HG02973 (cell line): Measurements from ENCODE around the gene GAB1.

Experiments used
- ATAC-seq: cut with Tn5 transposase; IDR thresholded peaks from one replicate; pipeline ENCODE4 v1.9.1; 2021; ENCODE audit warnings: moderate library complexity; ENCODE audit not compliant: unreplicated experiment

GAB1 gene

DNA sequence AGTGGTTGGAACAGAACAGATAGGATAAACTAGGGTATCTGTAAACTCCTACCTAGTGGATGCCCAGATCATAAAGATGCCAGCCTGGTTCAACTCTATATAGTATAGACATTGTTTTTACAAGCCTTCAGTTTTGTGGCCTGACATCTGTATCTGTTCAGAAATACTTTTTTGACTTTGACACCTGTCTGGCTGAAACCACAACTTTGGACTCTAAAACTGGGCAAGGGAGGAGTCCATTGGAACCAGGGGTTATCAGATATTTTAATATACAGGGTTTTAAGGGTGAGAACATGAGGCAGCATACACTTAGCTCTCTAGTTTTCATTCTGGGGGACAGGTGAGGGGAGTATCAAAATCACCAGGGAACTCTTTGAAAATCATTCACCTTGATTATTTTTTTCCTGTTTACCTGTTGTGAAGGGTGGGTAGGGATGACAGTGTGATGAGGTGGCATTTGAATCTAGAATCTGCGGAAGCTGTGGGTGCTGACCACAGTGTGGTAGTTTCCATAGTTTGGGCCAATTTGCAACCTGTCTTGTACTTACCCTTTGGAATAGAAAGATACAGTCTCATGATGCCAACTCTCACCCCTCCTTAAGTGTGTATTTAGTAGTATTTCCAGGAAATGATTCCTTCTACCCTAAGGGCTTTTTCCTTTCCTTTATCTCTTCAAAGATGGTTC, 20.6 kb downstream of the GAB1 start:
- no peak for ATAC-seq

- ATAC-seq = no peak
Observed at GRCh38 chr4:143358419-143358818, 21.7 kb downstream of the GAB1 start.

- peak; percentile 94 for ATAC-seq
Observed at GRCh38 chr4:143358923-143359643, 22.4 kb downstream of the GAB1 start.

- ATAC-seq = no peak
Observed at GRCh38 chr4:143359644-143360193, 23.0 kb downstream of the GAB1 start.

DNA sequence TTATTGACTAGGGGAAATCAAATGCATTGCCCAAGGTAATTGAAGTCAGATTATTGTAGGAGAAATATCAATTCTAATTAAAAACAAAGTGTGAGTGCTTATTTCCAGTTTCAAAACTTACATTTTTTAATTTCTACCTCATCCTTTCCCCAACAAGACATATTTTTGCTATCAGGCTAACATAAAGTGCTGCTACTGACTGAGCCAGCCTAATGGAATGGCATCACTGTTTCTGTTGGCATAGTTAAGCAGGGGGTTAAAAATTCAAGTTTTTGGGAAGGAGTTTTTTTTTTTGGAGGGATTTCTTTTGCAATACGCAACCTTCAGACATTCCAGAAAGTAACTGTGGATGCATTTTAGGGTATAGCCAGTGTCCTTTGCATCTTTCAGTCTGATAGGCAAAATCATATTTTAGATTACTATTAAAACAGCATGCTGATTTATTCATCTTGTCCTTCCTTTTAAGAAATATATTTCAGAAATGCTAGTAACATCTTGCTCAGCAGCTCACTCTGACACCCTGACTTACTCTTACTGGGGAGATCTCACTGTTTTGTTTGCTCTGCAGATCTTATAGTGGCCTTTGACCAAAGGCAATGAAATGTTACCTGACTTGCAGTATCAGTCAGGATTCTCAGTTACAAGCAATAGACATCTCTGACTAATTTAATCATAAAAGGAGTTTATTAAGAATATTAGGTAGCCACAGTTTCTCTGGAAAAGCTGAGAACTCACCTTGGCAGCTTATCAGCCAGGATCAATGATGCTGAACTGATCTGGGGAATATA, 24.4 kb downstream of the GAB1 start:
- ATAC-seq = no peak

- ATAC-seq = no peak
Observed at GRCh38 chr4:143362349-143363046, 25.8 kb downstream of the GAB1 start.

GRCh38 chr4:143363332-143363731, 26.7 kb downstream of the GAB1 start:
- no peak for ATAC-seq

GRCh38 chr4:143364063-143364462, 27.4 kb downstream of the GAB1 start:
- ATAC-seq = no peak

DNA sequence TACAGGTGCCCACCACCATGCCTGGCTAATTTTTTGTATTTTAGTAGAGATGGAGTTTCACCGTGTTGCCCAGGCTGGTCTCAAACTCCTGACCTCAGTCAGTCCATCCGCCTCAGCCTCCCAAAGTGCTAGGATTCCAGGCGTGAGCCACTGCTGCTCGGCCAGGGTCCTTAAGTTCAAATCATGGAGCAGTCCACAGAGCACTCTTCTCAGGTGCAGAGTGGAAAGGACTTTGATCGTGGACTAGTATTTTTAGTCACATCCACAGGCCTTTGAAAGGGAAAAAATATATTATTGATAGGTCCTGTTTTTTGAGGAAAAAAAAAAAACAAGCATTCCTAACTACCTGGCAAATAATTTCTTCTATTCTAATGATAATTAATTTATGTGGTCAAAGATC, 31.2 kb downstream of the GAB1 start:
- no peak for ATAC-seq

GRCh38 chr4:143369552-143369951, 32.9 kb downstream of the GAB1 start:
- no peak for ATAC-seq

DNA sequence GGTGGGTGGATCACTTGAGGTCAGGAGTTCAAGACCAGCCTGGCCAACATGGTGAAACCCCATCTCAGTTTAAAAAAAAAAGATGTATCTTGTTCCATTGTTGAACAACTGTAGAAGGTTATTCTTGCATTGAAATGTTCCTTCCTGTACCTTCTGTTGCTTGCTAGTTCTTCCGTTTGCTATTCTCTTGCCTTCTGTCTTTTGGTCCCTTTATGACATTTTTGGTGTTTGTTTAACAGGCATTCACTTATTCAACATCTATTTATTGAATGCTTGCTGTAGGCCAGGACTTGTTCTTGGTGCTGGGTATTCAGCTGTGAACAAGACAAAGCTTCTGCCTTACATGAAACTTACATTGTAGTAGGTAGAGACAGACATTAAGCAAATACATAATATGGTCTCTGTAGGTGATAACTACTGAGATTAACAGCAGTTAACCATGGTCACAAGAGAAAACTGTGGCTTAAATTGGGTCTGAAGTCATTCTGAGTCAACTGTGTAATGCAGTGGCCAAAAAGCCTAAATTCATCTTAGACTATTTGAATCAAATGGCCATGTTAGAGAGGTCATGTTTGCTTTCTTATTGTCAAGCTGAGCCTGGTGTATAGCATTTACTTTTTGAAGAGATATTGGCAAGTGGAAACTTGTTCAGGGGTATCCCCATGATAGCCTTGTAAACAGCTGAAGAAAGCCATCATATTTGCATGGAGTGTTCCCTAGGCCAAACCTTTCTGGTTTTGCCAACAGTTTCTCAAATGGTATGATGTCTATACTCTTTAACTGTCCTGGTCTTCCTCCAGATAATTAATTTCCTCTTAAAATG, 35.6 kb downstream of the GAB1 start:
- ATAC-seq = peak; percentile 69

DNA sequence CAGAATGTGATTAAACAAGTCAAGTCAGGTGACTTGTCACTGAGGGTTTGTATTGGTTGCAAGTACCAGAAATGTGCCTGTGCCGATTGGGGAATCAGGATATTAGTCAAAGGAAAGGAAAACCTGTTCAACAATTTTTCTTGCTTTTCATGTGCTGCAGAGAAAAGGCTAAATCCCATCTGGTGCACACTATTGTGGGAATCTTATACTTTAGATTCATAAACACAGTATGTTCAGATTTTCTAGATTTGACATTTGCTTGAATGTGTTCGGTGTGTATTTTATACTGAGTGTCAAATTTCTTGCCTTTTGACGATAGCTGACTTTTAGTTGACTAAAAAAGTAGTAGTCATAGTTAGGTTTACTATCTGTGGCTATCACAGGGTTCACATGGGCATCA, 37.6 kb downstream of the GAB1 start:
- ATAC-seq = no peak

- ATAC-seq = no peak
Observed at GRCh38 chr4:143374771-143375170, 38.1 kb downstream of the GAB1 start.

- peak; percentile 30 for ATAC-seq
Observed at GRCh38 chr4:143375326-143376073, 38.8 kb downstream of the GAB1 start.

GRCh38 chr4:143377611-143378099, 41.0 kb downstream of the GAB1 start:
- peak; percentile 63 for ATAC-seq

DNA sequence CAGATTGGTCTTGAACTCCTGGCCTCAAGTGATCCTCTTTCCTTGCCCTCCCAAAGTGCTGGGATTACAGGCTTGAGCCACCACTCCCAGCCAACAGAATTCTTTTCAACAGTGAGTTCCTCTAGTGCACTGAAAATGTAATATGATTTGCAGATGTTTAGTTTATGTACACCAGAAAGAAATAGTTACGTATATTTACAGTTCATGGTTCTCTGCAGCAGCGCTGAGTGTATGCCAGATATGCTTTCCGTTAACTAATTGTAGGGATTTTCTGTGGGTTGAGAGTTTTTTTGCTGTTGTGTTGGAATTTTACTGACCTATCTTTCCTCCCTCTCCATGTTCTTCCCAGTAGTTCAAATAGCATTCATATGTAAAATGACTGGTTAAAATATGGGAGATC, 44.0 kb downstream of the GAB1 start:
- no peak for ATAC-seq

DNA sequence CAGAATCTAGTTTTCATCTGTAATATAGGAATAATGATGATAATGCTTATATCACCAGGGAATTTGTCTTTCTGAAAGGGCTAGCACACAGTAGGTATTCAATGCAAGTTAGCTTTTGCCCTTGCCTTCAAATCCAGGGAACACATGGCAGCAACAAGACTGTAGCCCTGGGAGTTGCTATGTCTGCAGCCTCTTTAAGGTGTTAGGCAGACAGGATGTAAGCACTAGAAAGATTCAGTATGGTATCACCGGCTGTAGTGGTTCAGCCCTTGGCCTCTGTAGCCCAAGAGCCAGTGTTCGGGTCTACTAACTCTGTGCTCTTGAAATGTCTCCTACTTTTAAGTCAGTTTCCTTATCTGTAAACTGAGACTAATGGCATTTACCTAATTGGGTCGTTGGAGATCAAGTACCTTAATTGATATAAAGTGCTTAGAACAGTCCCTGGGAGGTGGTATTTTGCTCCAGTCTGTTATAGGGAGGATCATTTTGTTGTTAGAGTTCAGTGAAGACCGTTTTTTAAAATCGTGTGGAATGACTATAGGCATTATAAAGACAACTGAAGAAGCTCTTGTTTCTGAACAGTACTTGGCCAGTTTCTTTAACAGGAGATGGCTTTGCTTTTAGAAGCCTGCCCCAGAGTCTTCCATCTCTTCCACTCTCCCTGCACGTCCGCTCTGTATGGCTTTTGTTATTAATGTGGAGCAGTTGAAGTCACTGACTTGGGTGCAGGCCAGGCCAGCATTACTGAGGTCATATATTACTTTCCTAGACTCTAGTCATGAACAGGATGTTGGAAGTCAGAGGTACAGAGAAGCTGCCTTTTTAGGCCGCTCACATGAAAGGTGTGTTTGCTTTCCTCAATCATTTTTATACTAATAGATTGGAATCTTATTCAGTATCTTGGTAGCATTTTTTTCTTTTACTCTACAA, 44.8 kb downstream of the GAB1 start:
- peak; percentile 51 for ATAC-seq

DNA sequence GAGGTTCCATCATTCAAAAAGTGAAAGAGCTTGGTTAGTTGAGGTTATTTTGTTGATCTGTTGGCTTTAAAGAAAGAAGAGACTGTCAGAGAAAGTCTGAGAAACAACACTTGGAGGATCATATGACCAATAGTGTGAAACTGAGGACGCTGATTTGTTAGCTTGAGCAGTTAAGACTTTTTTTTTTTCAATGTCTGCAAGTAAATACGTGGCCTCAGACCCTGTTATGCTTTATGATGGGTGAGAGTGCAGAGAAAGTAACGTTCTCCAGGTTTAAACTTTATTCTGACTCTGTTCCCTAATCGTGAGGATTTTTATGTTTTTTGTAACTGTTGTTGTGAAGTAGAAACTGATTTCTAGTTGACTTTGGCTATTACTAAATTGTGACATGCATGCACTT, 45.9 kb downstream of the GAB1 start:
- ATAC-seq = no peak
